OCI-LY3 (cell line): ENCODE results near the gene CCT3.

Source experiments
- EZH2phosphoT487 ChIP-seq: fragments of 200-600 bp; shearing (Covaris generic); IDR thresholded peaks from 2 replicates; pipeline ENCODE4 v1.6.1; 2018; ENCODE audit warnings: antibody characterized with exemption, mixed run types, low read depth
- TF ChIP-seq, protein P1 (sequence below): fragments of 200-600, 300-600 bp; sonication (generic); IDR thresholded peaks from 2 replicates; pipeline ENCODE4 v1.5.1; 2014; ENCODE audit warnings: antibody characterized with exemption, low read length, low read depth

GRCh38 chr1:156293895-156294294 is 44.2 kb downstream of the CCT3 start:
- TF ChIP-seq, protein P1, sequence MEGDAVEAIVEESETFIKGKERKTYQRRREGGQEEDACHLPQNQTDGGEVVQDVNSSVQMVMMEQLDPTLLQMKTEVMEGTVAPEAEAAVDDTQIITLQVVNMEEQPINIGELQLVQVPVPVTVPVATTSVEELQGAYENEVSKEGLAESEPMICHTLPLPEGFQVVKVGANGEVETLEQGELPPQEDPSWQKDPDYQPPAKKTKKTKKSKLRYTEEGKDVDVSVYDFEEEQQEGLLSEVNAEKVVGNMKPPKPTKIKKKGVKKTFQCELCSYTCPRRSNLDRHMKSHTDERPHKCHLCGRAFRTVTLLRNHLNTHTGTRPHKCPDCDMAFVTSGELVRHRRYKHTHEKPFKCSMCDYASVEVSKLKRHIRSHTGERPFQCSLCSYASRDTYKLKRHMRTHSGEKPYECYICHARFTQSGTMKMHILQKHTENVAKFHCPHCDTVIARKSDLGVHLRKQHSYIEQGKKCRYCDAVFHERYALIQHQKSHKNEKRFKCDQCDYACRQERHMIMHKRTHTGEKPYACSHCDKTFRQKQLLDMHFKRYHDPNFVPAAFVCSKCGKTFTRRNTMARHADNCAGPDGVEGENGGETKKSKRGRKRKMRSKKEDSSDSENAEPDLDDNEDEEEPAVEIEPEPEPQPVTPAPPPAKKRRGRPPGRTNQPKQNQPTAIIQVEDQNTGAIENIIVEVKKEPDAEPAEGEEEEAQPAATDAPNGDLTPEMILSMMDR: no peak
- no peak for TF ChIP-seq EZH2phosphoT487
